Transverse colon (tissue), 4 donors: ENCODE results near the gene SPON2.

Experiments
- CTCF ChIP-seq, 5 experiments: fragments of 200-600 bp in 3 of 5; fragments of 450-650 bp in 2 of 5; sonication (generic) in 3 of 5; IDR thresholded peaks; 1 replicate in 2 of 5; 2 replicates in 3 of 5; pipeline ENCODE4 v1.5.1; 2016 to 2017; ENCODE audit warnings: antibody characterized with exemption in 5 of 5, inconsistent platforms in 3 of 5, mild to moderate bottlenecking in 2 of 5, moderate library complexity in 1 of 5
- POLR2A ChIP-seq: fragments of 450-650 bp; IDR thresholded peaks from one replicate; pipeline ENCODE4 v1.6.1; 2016; ENCODE audit warnings: antibody characterized with exemption, mild to moderate bottlenecking, moderate library complexity
- POLR2AphosphoS5 ChIP-seq, 3 donors: sonication (generic); formaldehyde crosslinking; IDR thresholded peaks; one replicate each; pipeline ENCODE4 v1.6.1; 2016; ENCODE audit warnings: antibody characterized with exemption in 3 of 3

GRCh38 chr4:1208970-1209704 lies 36.8 kb upstream of the SPON2 start:
- TF ChIP-seq CTCF (IDR thresholded peaks at IDR 0.05) = no peak
- TF ChIP-seq POLR2A = no peak
- TF ChIP-seq POLR2AphosphoS5 (IDR thresholded peaks at IDR 0.05) = no peak
